ENCODE measurements around the gene MACROH2A2.
"Not testable (repeated sequence)": the region's sequence is repeated elsewhere in the genome, so short reads cannot be mapped to it uniquely, and the experiment has no call there.

The MACROH2A2 gene

DNA sequence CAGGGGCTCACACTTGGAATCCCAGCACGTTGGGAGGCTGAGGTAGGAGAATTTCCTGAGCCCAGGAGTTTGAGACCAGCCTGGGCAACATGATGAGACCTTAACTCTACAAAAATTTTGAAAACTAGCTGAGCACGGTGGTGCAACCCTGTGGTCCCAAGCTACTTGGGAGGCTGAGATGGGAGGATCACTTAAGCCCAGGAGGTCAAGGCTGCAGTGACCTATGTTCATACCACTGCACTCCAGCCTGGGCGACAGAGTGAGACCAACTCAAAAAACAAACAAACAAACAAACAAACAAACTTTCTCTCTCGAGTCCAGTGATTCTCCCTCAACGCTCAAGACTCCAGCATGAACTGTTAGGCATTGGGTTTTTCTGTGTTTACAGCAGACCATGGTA is 95.9 kb downstream of the MACROH2A2 start:
- Histone ChIP-seq H3K36me3 (ENCODE audit: control insufficient read depth, insufficient read depth, low read length) (peaks cover 26% of the 10 kb centered on the region), H3K27me3 (ENCODE audit: control insufficient read depth, insufficient read depth, low read length, poor library complexity, severe bottlenecking) (no peaks in the 10 kb centered on the region), H3K4me3 (ENCODE audit: insufficient read depth, low read depth, low read length) (no peak overlapping the region), H3K4me1 (ENCODE audit: control insufficient read depth, insufficient read depth, low read length) (no peaks in the 10 kb centered on the region), H3K9me3 (ENCODE audit: control insufficient read depth, low read length) (no peaks in the 10 kb centered on the region), H3K27ac (ENCODE audit: insufficient read depth, low read depth, low read length, poor library complexity, severe bottlenecking) (no peak overlapping the region)
- 95 to 96% methylated on average over 5 of the region's 5 CpGs for WGBS, 2 experiments

DNA sequence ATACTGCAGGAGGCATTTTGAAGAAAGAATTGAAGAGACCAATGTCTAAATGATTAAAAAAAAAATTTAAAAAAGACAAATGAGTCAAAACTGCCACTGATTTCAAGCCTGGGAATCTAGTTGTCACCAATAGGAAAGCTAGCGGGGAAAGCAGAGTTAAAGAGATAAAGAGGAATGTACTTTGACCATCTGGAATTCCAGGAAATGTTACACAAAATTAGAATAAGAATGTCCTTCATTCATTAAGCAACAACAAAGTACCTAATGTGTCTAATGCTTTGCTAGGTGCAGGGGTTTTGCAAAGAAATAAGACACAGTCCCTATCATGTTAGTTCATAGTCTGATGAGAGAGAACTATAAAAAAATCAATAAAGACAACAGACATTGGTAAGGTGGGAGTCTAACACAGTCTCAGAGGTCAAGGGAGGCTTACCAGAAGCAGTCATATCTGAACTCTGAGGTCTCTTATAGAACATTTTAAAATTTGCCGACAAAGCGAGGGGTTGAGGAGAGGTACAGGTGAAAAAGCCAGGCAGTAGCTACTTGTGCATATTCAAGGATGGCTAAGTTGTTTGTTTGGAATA is 102.7 kb downstream of the MACROH2A2 start:
- H3K36me3 ChIP-seq (ENCODE audit: control insufficient read depth, insufficient read depth, low read length) = peaks cover 40% of the 10 kb centered on the region
- 65 to 67% methylated on average over 3 of the region's 3 CpGs for WGBS, 2 experiments

DNA sequence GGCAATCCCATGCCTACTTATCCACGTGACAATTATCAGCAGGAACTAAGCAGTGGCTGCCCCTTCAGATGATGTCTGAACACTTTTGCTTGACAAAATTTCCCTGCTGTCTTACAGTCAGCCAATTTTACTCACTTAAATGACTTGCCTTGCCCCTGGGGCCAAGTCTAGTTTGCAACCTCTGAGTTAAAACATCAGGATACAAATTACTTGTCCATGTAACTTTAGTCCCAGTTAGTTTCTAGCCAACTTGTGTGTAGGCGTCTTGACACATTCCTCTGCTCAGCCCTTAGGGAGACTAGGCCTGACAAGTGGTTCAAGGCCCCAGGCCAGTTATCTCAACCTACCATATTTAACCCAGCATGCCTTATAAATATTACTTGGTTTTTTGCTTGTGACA is 105.5 kb downstream of the MACROH2A2 start:
- H3K4me1 ChIP-seq (ENCODE audit: control insufficient read depth, insufficient read depth, low read length) = peaks cover 7% of the 10 kb centered on the region
- H3K27ac ChIP-seq (ENCODE audit: insufficient read depth, low read depth, low read length, poor library complexity, severe bottlenecking) = no peak overlapping the region
- WGBS, 2 experiments = 82 to 92% methylated on average over 2 of the region's 2 CpGs
- no peaks in the 10 kb centered on the region for H3K27me3 ChIP-seq (ENCODE audit: control insufficient read depth, insufficient read depth, low read length, poor library complexity, severe bottlenecking)
- H3K36me3 ChIP-seq (ENCODE audit: control insufficient read depth, insufficient read depth, low read length) = peaks cover 21% of the 10 kb centered on the region
- H3K9me3 ChIP-seq (ENCODE audit: control insufficient read depth, low read length) = no peaks in the 10 kb centered on the region
- no peak overlapping the region for H3K4me3 ChIP-seq (ENCODE audit: insufficient read depth, low read depth, low read length)

More for the DNA sequence above, 102.7 kb downstream of the MACROH2A2 start:
- H3K27me3 ChIP-seq (ENCODE audit: control insufficient read depth, insufficient read depth, low read length, poor library complexity, severe bottlenecking) = no peaks in the 10 kb centered on the region
- H3K4me1 ChIP-seq (ENCODE audit: control insufficient read depth, insufficient read depth, low read length) = no peaks in the 10 kb centered on the region
- H3K4me3 ChIP-seq (ENCODE audit: insufficient read depth, low read depth, low read length) = no peak overlapping the region
- H3K27ac ChIP-seq (ENCODE audit: insufficient read depth, low read depth, low read length, poor library complexity, severe bottlenecking) = no peak overlapping the region
- H3K9me3 ChIP-seq (ENCODE audit: control insufficient read depth, low read length) = no peaks in the 10 kb centered on the region

DNA sequence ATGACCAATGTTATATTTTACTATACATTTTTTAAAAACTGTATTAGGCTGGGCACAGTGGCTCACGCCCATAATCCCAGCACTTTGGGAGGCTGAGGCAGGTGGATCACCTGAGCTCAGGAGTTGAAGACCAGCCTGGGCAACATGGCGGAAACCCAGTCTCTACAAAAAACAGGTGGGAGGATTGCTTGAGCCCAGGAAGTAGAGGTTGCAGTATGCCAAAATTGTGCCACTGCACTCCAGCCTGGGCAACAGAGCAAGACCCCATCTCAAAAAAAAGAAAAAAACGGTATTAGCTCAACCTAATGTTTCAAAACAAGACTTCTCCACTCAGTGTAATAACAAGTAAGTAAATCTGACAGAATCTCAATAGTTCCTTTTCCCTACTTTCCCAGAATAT is 106.7 kb downstream of the MACROH2A2 start:
- H3K9me3 ChIP-seq (ENCODE audit: control insufficient read depth, low read length); H3K4me1 ChIP-seq (ENCODE audit: control insufficient read depth, insufficient read depth, low read length); H3K27ac ChIP-seq (ENCODE audit: insufficient read depth, low read depth, low read length, poor library complexity, severe bottlenecking); H3K27me3 ChIP-seq (ENCODE audit: control insufficient read depth, insufficient read depth, low read length, poor library complexity, severe bottlenecking); H3K4me3 ChIP-seq (ENCODE audit: insufficient read depth, low read depth, low read length): not testable (repeated sequence)
- 63 to 71% methylated on average over 3 of the region's 3 CpGs for WGBS, 2 experiments
- H3K36me3 ChIP-seq (ENCODE audit: control insufficient read depth, insufficient read depth, low read length) = peaks cover 20% of the 10 kb centered on the region

DNA sequence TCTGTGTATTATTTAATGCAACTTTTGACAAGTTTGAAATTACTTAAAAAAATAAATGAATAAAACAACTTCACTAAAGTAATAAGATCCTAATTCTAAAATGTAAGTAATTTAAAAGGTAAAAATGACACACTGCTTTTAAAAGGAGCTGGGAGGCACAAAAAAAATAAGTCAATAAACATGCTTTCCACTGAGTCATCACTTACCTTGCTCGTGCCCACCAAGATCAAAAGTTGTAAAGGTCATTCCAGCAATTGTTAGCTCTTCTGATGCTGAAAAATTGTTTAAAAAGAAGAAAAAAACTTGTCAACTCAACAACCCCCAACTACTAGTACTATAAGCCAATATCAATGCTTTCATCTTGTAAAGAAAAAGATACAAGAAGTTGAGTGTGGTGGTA is 108.2 kb downstream of the MACROH2A2 start:
- Histone ChIP-seq H3K4me1 (ENCODE audit: control insufficient read depth, insufficient read depth, low read length) (peaks cover 7% of the 10 kb centered on the region), H3K4me3 (ENCODE audit: insufficient read depth, low read depth, low read length) (no peak overlapping the region), H3K9me3 (ENCODE audit: control insufficient read depth, low read length) (no peaks in the 10 kb centered on the region), H3K27me3 (ENCODE audit: control insufficient read depth, insufficient read depth, low read length, poor library complexity, severe bottlenecking) (no peaks in the 10 kb centered on the region), H3K36me3 (ENCODE audit: control insufficient read depth, insufficient read depth, low read length) (peaks cover 17% of the 10 kb centered on the region), H3K27ac (ENCODE audit: insufficient read depth, low read depth, low read length, poor library complexity, severe bottlenecking) (no peak overlapping the region)
- 84 to 100% methylated on average over 1 of the region's 1 CpG for WGBS, 2 experiments
